Measurements from ENCODE around the gene UBE2G1.

DNA sequence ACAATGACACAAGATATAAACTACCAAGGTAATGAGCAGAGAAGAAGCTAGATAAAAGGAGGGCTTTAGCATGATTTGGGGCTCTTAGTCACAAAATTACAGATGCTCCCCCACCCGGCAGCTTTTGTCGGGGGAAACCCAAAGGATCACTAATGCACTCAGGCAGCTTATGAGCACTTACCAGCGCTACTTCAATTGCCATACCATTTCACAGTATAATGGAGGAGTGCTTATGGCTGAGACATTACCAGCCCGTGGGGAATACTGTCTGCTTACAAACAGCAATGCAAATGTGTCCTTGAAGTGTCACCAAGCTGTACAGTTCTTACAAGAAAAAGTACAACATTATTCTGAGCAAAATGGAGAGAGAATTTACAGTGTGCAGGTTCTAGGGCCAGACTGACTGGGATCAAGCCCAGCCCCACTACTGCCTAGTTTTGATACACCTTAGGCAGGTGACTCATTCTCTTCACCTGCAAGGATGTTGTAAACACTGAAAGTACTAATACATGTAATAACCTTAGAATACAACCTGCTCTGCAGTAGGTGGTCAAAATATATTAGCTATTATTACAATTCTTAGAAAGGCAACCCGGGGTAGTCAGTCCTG lies 119.0 kb downstream of the UBE2G1 start:
- TF ChIP-seq, protein P1, sequence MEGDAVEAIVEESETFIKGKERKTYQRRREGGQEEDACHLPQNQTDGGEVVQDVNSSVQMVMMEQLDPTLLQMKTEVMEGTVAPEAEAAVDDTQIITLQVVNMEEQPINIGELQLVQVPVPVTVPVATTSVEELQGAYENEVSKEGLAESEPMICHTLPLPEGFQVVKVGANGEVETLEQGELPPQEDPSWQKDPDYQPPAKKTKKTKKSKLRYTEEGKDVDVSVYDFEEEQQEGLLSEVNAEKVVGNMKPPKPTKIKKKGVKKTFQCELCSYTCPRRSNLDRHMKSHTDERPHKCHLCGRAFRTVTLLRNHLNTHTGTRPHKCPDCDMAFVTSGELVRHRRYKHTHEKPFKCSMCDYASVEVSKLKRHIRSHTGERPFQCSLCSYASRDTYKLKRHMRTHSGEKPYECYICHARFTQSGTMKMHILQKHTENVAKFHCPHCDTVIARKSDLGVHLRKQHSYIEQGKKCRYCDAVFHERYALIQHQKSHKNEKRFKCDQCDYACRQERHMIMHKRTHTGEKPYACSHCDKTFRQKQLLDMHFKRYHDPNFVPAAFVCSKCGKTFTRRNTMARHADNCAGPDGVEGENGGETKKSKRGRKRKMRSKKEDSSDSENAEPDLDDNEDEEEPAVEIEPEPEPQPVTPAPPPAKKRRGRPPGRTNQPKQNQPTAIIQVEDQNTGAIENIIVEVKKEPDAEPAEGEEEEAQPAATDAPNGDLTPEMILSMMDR (IDR thresholded peaks at IDR 0.05): no peak
- TF ChIP-seq POLR2A (IDR thresholded peaks at IDR 0.05): no peak
